IMR-90 (cell line): ENCODE data around the gene ABCC4. TPM values are rescaled to one million over a fixed set of nuclear protein-coding genes. Genes with fewer than 3 reads are reported as not detected.

Source experiments
- ATAC-seq: fragments of 200-7000 bp; cut with Tn5 transposase; 2 replicates; pipeline ENCODE4 v1.9.1; 2020; ENCODE audit warnings: low read depth, mild to moderate bottlenecking, moderate library complexity
- BruUV-seq: library from RNA; stranded (reverse); fragments of 400-500 nt; replicated peaks from 2 replicates; lab custom pipeline; 2021; lab: Mats Ljungman, UMichigan
- CTCF ChIA-PET: fragments of 300-600 bp; formaldehyde crosslinking; extraction: SDS; loops from one replicate; lab custom pipeline; 2021; ENCODE audit warnings: antibody characterized with exemption; lab: Yijun Ruan, JAX
- POLR2A ChIA-PET: fragments of 300-600 bp; sonication (Branson Sonifier 250); formaldehyde crosslinking; loops from one replicate; lab custom pipeline; 2022; ENCODE audit warnings: antibody characterized with exemption; ENCODE audit not compliant: unreplicated experiment; lab: Charles Lee
- DNase-seq: peaks from one replicate; pipeline ENCODE4 v3.0.0; 2013
- H2AFZ ChIP-seq: replicated peaks from 2 replicates; pipeline ENCODE3; 2013; ENCODE audit warnings: low read length, mild to moderate bottlenecking; ENCODE audit not compliant: poor library complexity
- H2AK5ac ChIP-seq: 2 replicates; pipeline ENCODE4 v1.6.1; 2013; ENCODE audit warnings: low read depth, low read length, inconsistent platforms
- H2AK9ac ChIP-seq: replicated peaks from 2 replicates; pipeline ENCODE3; 2013; ENCODE audit warnings: mild to moderate bottlenecking, low read depth, low read length, moderate library complexity; ENCODE audit not compliant: poor library complexity
- H2BK120ac ChIP-seq: 2 replicates; pipeline ENCODE4 v1.6.1; 2013; ENCODE audit warnings: low read depth, low read length, inconsistent platforms
- H2BK15ac ChIP-seq: 3 replicates; pipeline ENCODE4 v1.6.1; 2013; ENCODE audit warnings: low read depth, low read length, inconsistent platforms
- H2BK20ac ChIP-seq: 2 replicates; pipeline ENCODE4 v1.6.1; 2013; ENCODE audit warnings: low read depth, mild to moderate bottlenecking, inconsistent platforms, low read length, moderate library complexity
- H2BK5ac ChIP-seq: 2 replicates; pipeline ENCODE4 v1.6.1; 2013; ENCODE audit warnings: mild to moderate bottlenecking, low read depth, low read length, inconsistent platforms; ENCODE audit not compliant: poor library complexity, severe bottlenecking
- H3K14ac ChIP-seq: replicated peaks from 2 replicates; pipeline ENCODE4 v1.6.1; 2013; ENCODE audit warnings: low read depth, low read length, inconsistent platforms
- H3K18ac ChIP-seq: 2 replicates; pipeline ENCODE4 v1.6.1; 2013; ENCODE audit warnings: low read depth, low read length, control low read depth
- H3K23ac ChIP-seq: 2 replicates; pipeline ENCODE4 v1.6.1; 2013; ENCODE audit warnings: low read depth, low read length, inconsistent platforms
- H3K27ac ChIP-seq: 2 replicates; pipeline ENCODE4 v1.5.1; 2013; ENCODE audit warnings: mild to moderate bottlenecking, control low read depth, low read length; ENCODE audit not compliant: insufficient read depth
- H3K27me3 ChIP-seq: 2 replicates; pipeline ENCODE4 v1.6.1; 2013; ENCODE audit warnings: low read length; ENCODE audit not compliant: control insufficient read depth, insufficient read depth
- H3K36me3 ChIP-seq: 2 replicates; pipeline ENCODE4 v1.6.1; 2013; ENCODE audit warnings: low read length, mixed read lengths; ENCODE audit not compliant: control insufficient read depth, insufficient read depth
- H3K4ac ChIP-seq: 2 replicates; pipeline ENCODE4 v1.6.1; 2013; ENCODE audit warnings: low read depth, low read length, inconsistent platforms
- H3K4me1 ChIP-seq: 2 replicates; pipeline ENCODE4 v1.6.1; 2013; ENCODE audit warnings: low read length, mixed read lengths; ENCODE audit not compliant: control insufficient read depth, insufficient read depth
- H3K4me2 ChIP-seq: 2 replicates; pipeline ENCODE4 v1.6.1; 2013; ENCODE audit warnings: low read depth, mild to moderate bottlenecking, control low read depth, low read length, moderate library complexity
- H3K4me3 ChIP-seq: 2 replicates; pipeline ENCODE4 v1.5.1; 2013; ENCODE audit warnings: low read depth, mild to moderate bottlenecking, control low read depth, low read length, moderate library complexity; ENCODE audit not compliant: insufficient read depth
- H3K56ac ChIP-seq: 2 replicates; pipeline ENCODE4 v1.6.1; 2013; ENCODE audit warnings: low read length, inconsistent platforms; ENCODE audit not compliant: insufficient read depth; ENCODE audit errors: extremely low read depth
- H3K79me1 ChIP-seq, 2 experiments: 2 replicates each; pipeline ENCODE4 v1.6.1; 2013; ENCODE audit warnings: low read length in 2 of 2, inconsistent platforms in 1 of 2, low read depth in 1 of 2
- H3K9ac ChIP-seq: 2 replicates; pipeline ENCODE4 v1.6.1; 2013; ENCODE audit warnings: low read depth, low read length, control low read depth
- H3K9me1 ChIP-seq: 2 replicates; pipeline ENCODE4 v1.6.1; 2013; ENCODE audit warnings: low read length, inconsistent platforms; ENCODE audit not compliant: insufficient read depth
- H3K9me3 ChIP-seq: 2 replicates; pipeline ENCODE4 v1.6.1; 2013; ENCODE audit warnings: low read length; ENCODE audit not compliant: control insufficient read depth, insufficient read depth
- H4K20me1 ChIP-seq: 2 replicates; pipeline ENCODE4 v1.6.1; 2013; ENCODE audit warnings: low read length, inconsistent platforms; ENCODE audit not compliant: insufficient read depth
- H4K5ac ChIP-seq: 2 replicates; pipeline ENCODE4 v1.6.1; 2013; ENCODE audit warnings: mild to moderate bottlenecking, low read depth, low read length, control low read depth
- H4K8ac ChIP-seq, 2 experiments: 2 replicates each; pipeline ENCODE4 v1.6.1; 2013; ENCODE audit warnings: low read depth in 2 of 2, low read length in 2 of 2, control low read depth in 1 of 2, inconsistent platforms in 1 of 2
- H4K91ac ChIP-seq: 2 replicates; pipeline ENCODE4 v1.6.1; 2013; ENCODE audit warnings: low read depth, low read length, inconsistent platforms; ENCODE audit not compliant: insufficient read depth
- BHLHE40 ChIP-seq: fragments of 150-350 bp; IDR thresholded peaks from 2 replicates; pipeline ENCODE4 v1.6.1; 2016; ENCODE audit warnings: mild to moderate bottlenecking, low read depth, low read length
- CHD1 ChIP-seq: IDR thresholded peaks from 2 replicates; pipeline ENCODE4 v1.6.1; 2012; ENCODE audit warnings: low read depth, low read length, improper control_type of control experiment
- MAFK ChIP-seq: IDR thresholded peaks from 2 replicates; pipeline ENCODE4 v1.6.1; 2012; ENCODE audit warnings: low read depth, low read length, improper control_type of control experiment
- MAZ ChIP-seq: IDR thresholded peaks from 2 replicates; pipeline ENCODE4 v1.6.1; 2012; ENCODE audit warnings: low read depth, mild to moderate bottlenecking, low read length, improper control_type of control experiment, moderate library complexity, borderline replicate concordance
- MXI1 ChIP-seq: IDR thresholded peaks from 2 replicates; pipeline ENCODE4 v1.6.1; 2012; ENCODE audit warnings: low read depth, mild to moderate bottlenecking, low read length, moderate library complexity, borderline replicate concordance
- NFE2L2 ChIP-seq: fragments of 150-350 bp; IDR thresholded peaks from 2 replicates; pipeline ENCODE4 v1.6.1; 2016; ENCODE audit warnings: low read depth, mild to moderate bottlenecking, low read length
- SMC3 ChIP-seq: fragments of 150-350 bp; IDR thresholded peaks from 2 replicates; pipeline ENCODE4 v1.6.1; 2016; ENCODE audit warnings: low read depth, mild to moderate bottlenecking, antibody characterized with exemption, low read length, moderate library complexity
- WGBS, 2 experiments: methylation state at CpG; one replicate each; pipeline versions ENCODE4 v1.1.5 to v1.1.7; 2013; ENCODE audit warnings: missing lambda C conversion rate in 2 of 2; ENCODE audit not compliant: insufficient read length in 1 of 2; ENCODE audit errors: extremely low coverage in 2 of 2; 5-methylcytosine and 5-hydroxymethylcytosine counted together
- dilution Hi-C: fragments of 300-500 bp; cut with HindIII; formaldehyde crosslinking; loops from one replicate; pipeline ENCODE4 v1.14.3; 2018; ENCODE audit warnings: low sequenced_read_pairs; ENCODE audit not compliant: unreplicated experiment
- in situ Hi-C: fragments of 300-500 bp; cut with MboI; formaldehyde crosslinking; loops from 3 replicates; pipeline ENCODE4 v1.14.3; 2019; ENCODE audit warnings: low sequenced_read_pairs, inconsistent platforms, mixed read lengths
- intact Hi-C: fragments of 100-400 bp; cut with micrococcal nuclease; formaldehyde crosslinking; loops from 2 replicates; pipeline ENCODE4 v1.10.0; 2022
- polyA plus RNA-seq, 3 experiments: library from polyadenylated mRNA; depleted of rRNA; stranded (reverse); fragments of >200 nt; gene quantifications; 2 replicates each; pipeline ENCODE4 v1.2.3, GENCODE V29; 2012; ENCODE audit warnings: low replicate concordance in 1 of 3
- total RNA-seq: library from RNA; depleted of rRNA; stranded (reverse); fragments of >200 nt; gene quantifications from 2 replicates; pipeline ENCODE4 v1.2.3, GENCODE V29; 2012
- TF ChIP-seq, protein P1 (sequence below): conservative IDR thresholded peaks from 2 replicates; pipeline ENCODE4 v1.5.1; 2012; ENCODE audit warnings: mild to moderate bottlenecking, low read depth, low read length, improper control_type of control experiment
- TF ChIP-seq, protein P2 (sequence below): fragments of 150-350 bp; IDR thresholded peaks from 2 replicates; pipeline ENCODE4 v1.6.1; 2017; ENCODE audit warnings: mild to moderate bottlenecking, antibody characterized with exemption, low read length, low read depth

ABCC4 gene
- total and polyA plus RNA-seq, 2 of the 4 experiments (the other 2 are of a cell fraction), result 16.6 to 41.4 TPM

DNA sequence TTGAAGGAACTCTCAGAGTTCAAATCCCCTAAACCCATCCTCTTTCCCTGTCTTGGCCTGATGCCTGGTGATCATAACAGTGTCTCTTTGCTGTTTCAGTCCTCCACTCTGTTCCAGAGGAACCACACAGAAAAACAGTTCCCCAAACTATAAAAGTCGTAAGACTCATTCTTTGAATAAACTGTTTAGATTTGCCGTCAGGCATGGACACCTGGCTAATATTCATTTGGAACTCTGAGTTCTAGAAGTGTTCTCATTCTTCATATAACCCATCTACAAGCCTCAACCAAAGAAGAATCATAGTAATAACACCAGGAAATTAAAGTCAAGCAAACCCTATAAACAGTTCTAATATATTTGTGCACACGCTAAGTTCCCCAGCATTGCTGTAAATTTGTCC is 37.7 kb upstream of the ABCC4 start:
- Histone ChIP-seq H3K18ac (no peak overlapping the region), H2AK9ac (no peak overlapping the region), H4K91ac (no peak overlapping the region), H3K56ac (no peak overlapping the region), H2AK5ac (no peak overlapping the region), H3K27ac (no peak overlapping the region), H2AFZ (no peak overlapping the region), H3K9ac (no peak overlapping the region), H4K20me1 (no peaks in the 10 kb centered on the region), H3K4ac (no peak overlapping the region), H2BK120ac (no peak overlapping the region; the same call in 1 of the 2 replicates), H3K14ac (0 out of 2 replicates have a peak overlapping the region, but pooled peaks have one; percentile 40), H3K9me1 (no peaks in the 10 kb centered on the region; the same call in 1 of the 2 replicates), H3K36me3 (no peaks in the 10 kb centered on the region), H4K8ac (no peak overlapping the region), H3K79me1 (no peaks in the 10 kb centered on the region), H3K9me3 (no peaks in the 10 kb centered on the region), H2BK20ac (no peak overlapping the region), H3K23ac (no peak overlapping the region), H4K5ac (no peak overlapping the region), H3K4me2 (no peak overlapping the region), H3K4me1 (no peaks in the 10 kb centered on the region; the same call in 1 of the 2 replicates), H3K4me3 (no peak overlapping the region), H2BK15ac (no peak overlapping the region), H2BK5ac (no peak overlapping the region), H3K27me3 (no peaks in the 10 kb centered on the region)
- WGBS, 2 experiments, result no CpG with 5 or more reads among the region's 3 CpGs
- ChIA-PET POLR2A (no interaction called here), CTCF (no interaction called here)
- DNase-seq (no peak), ATAC-seq (no peak)
- in situ Hi-C loops (no loop called here), intact Hi-C loops (no loop called here), dilution Hi-C loops (no loop called here)
- TF ChIP-seq, protein P1, sequence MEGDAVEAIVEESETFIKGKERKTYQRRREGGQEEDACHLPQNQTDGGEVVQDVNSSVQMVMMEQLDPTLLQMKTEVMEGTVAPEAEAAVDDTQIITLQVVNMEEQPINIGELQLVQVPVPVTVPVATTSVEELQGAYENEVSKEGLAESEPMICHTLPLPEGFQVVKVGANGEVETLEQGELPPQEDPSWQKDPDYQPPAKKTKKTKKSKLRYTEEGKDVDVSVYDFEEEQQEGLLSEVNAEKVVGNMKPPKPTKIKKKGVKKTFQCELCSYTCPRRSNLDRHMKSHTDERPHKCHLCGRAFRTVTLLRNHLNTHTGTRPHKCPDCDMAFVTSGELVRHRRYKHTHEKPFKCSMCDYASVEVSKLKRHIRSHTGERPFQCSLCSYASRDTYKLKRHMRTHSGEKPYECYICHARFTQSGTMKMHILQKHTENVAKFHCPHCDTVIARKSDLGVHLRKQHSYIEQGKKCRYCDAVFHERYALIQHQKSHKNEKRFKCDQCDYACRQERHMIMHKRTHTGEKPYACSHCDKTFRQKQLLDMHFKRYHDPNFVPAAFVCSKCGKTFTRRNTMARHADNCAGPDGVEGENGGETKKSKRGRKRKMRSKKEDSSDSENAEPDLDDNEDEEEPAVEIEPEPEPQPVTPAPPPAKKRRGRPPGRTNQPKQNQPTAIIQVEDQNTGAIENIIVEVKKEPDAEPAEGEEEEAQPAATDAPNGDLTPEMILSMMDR, result no peak
- no peak for TF ChIP-seq MAZ
- TF ChIP-seq, protein P2, sequence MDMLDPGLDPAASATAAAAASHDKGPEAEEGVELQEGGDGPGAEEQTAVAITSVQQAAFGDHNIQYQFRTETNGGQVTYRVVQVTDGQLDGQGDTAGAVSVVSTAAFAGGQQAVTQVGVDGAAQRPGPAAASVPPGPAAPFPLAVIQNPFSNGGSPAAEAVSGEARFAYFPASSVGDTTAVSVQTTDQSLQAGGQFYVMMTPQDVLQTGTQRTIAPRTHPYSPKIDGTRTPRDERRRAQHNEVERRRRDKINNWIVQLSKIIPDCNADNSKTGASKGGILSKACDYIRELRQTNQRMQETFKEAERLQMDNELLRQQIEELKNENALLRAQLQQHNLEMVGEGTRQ, result no peak
- no peak for TF ChIP-seq NFE2L2
- no peak for TF ChIP-seq SMC3
- TF ChIP-seq MAFK, result no peak
- no peak for TF ChIP-seq BHLHE40
- TF ChIP-seq CHD1, result no peak
- no peak for TF ChIP-seq MXI1
- no TSS peak for BruUV-seq
